GM13977 (cell line): ENCODE data around the gene CHST15.

Source experiments
- DNase-seq: peaks from one replicate; pipeline ENCODE4 v3.0.0; 2012; ENCODE audit warnings: low spot score
- in situ Hi-C: fragments of 300-500 bp; cut with MboI; formaldehyde crosslinking; loops from one replicate; pipeline ENCODE4 v1.12.0; 2022; ENCODE audit warnings: low sequenced_read_pairs, low pct_unique_long_range_greater_than_20kb, mixed read lengths, inconsistent platforms; ENCODE audit not compliant: unreplicated experiment
- TF ChIP-seq, protein P1 (sequence below): IDR thresholded peaks from 2 replicates; pipeline ENCODE4 v1.5.1; 2012; ENCODE audit warnings: mild to moderate bottlenecking, control low read depth; ENCODE audit not compliant: insufficient read depth; ENCODE audit errors: extremely low read depth, missing control alignments

Gene CHST15

DNA sequence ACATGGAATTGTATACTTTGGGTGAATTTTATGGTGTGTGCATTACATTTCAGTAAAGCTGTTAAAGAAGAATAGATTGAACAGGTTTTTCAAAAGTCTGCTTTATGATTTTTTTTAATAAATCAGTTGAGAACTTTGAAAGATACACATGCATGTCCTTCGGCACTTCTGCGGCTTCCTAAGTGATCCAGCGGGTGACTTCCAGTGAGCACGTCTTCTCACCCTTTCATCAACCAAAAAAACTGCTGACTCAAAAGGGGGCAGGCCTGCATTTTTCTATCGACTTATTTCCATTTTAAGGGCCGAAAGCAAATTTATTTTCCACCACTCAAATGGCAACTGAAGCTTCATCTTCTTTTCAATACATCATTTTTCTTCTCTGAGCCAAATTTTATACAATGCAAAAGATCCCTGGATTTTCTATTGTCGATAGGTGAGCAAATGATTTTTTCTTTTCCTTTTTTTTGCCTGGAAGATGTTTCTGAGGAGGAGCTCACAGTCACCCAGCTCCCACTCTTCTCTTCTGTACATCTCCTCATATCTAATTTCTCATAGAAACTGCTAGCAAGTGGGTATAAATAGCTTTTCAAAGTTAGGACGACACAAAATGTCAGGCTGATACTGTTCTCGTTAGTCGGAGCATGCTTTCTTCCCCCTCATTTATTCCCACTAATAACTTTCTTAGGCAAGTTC lies 10.2 kb downstream of the CHST15 start:
- in situ Hi-C loops, result no loop called here
- TF ChIP-seq, protein P1, sequence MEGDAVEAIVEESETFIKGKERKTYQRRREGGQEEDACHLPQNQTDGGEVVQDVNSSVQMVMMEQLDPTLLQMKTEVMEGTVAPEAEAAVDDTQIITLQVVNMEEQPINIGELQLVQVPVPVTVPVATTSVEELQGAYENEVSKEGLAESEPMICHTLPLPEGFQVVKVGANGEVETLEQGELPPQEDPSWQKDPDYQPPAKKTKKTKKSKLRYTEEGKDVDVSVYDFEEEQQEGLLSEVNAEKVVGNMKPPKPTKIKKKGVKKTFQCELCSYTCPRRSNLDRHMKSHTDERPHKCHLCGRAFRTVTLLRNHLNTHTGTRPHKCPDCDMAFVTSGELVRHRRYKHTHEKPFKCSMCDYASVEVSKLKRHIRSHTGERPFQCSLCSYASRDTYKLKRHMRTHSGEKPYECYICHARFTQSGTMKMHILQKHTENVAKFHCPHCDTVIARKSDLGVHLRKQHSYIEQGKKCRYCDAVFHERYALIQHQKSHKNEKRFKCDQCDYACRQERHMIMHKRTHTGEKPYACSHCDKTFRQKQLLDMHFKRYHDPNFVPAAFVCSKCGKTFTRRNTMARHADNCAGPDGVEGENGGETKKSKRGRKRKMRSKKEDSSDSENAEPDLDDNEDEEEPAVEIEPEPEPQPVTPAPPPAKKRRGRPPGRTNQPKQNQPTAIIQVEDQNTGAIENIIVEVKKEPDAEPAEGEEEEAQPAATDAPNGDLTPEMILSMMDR, result no peak
- no peak for DNase-seq

DNA sequence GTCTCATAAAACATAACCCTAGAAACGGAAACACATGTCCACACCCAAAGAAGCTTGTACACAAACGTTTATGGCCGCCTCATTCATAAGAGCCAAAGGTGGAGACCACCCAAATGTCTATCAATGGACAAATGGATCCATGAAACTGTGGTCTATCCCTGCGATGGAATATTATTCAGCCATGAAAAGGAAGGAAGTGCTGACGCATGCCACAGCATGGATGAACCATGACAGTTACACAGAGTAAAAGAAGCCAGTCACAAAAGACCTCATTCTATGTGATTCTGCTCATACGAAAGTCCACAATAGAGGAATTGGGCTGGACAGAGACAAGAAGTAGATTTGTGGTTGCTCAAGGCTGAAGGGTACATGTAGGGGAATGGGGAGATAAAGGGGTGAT lies 10.8 kb downstream of the CHST15 start:
- no peak for DNase-seq
- in situ Hi-C loops, result no loop called here
- TF ChIP-seq, protein P1, result no peak

- in situ Hi-C loops, result no loop called here
- TF ChIP-seq, protein P1, result no peak
- no peak for DNase-seq
Measured at GRCh38 chr10:124081547-124082140, 11.8 kb downstream of the CHST15 start.

- TF ChIP-seq, protein P1, result no peak
- in situ Hi-C loops, result no loop called here
Measured at GRCh38 chr10:124079864-124080263, 13.5 kb downstream of the CHST15 start.

DNA sequence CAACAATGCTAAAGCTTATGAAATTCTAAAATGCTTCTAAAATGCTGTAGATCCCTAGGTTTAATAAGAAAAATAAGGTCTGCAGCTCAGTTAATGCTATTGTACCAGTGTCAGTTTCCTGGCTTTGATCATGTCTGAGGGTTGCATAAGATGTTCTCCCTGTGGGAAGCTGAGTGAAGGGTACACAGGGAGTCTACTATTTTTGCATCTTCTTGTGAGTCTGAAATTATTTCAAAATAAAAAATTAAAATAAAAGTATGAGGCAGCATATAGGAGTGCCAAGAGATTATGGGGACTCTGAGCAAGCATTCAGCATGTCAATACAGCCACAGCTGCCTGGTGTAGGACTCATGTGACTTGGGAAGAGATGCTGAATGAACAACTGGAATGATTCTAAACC lies 14.7 kb downstream of the CHST15 start:
- in situ Hi-C loops, result no loop called here
- DNase-seq, result no peak

More at GRCh38 chr10:124079864-124080263, 13.5 kb downstream of the CHST15 start:
- DNase-seq, result no peak

DNA sequence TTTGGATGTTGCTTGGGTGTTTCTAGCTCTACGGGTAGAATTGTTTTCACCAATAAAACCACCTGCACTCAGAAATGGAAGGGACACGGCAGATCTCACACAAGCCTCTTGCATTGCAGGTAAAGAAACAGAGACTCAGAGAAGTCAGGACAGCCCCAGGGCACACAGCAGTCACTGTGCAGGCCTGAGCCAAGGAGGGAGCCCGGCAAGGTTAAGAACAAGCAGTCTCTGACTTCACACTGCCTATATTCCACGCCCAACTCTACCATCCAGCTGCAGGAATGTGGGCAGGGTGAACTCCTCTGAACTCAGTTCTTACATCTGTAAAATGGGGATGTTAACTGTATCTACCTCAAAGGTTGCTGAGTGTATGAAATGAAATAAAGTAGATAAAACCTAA lies 15.4 kb downstream of the CHST15 start:
- in situ Hi-C loops, result no loop called here
- TF ChIP-seq, protein P1, result no peak
- DNase-seq, result no peak

More for the DNA sequence above, 14.7 kb downstream of the CHST15 start:
- TF ChIP-seq, protein P1, result no peak
